SKM-1 (cell line): ENCODE results near the gene SEL1L3.
"Not testable (repeated sequence)": the region's sequence is repeated elsewhere in the genome, so short reads cannot be mapped to it uniquely, and the experiment has no call there.

Experiments used
- DNase-seq: peaks from one replicate; lab custom pipeline; 2025; ENCODE audit not compliant: unreplicated experiment; lab: John Stamatoyannopoulos, UW

The SEL1L3 gene

GRCh38 chr4:25862411-25863346, at the start of gene SEL1L3:
Gene SEL1L3, minus strand, starts transcription at chr4:25862988. Its CDS starts 152 bp downstream, at chr4:25862836.
- no peak for DNase-seq

- no peak for DNase-seq
Observed at GRCh38 chr4:25911356-25911755, 48.6 kb upstream of the SEL1L3 start.

GRCh38 chr4:25908491-25908901, 45.7 kb upstream of the SEL1L3 start:
- no peak for DNase-seq

GRCh38 chr4:25906113-25906512, 43.3 kb upstream of the SEL1L3 start:
- DNase-seq, result not testable (repeated sequence)

- no peak for DNase-seq
Observed at GRCh38 chr4:25905371-25905770, 42.6 kb upstream of the SEL1L3 start.

GRCh38 chr4:25904748-25905082, 41.9 kb upstream of the SEL1L3 start:
- DNase-seq, result no peak

- no peak for DNase-seq
Observed at GRCh38 chr4:25903900-25904747, 41.3 kb upstream of the SEL1L3 start.

GRCh38 chr4:25901030-25901430, 38.2 kb upstream of the SEL1L3 start:
- DNase-seq, result no peak

GRCh38 chr4:25900310-25900709, 37.5 kb upstream of the SEL1L3 start:
- no peak for DNase-seq

GRCh38 chr4:25896776-25897539, 34.2 kb upstream of the SEL1L3 start:
- DNase-seq, result no peak

- DNase-seq, result no peak
Observed at GRCh38 chr4:25892796-25893195, 30.0 kb upstream of the SEL1L3 start.

- no peak for DNase-seq
Observed at GRCh38 chr4:25890571-25891485, 28.0 kb upstream of the SEL1L3 start.

GRCh38 chr4:25889589-25890503, 27.1 kb upstream of the SEL1L3 start:
- no peak for DNase-seq

- no peak for DNase-seq
Observed at GRCh38 chr4:25888781-25889180, 26.0 kb upstream of the SEL1L3 start.

GRCh38 chr4:25884031-25884782, 21.4 kb upstream of the SEL1L3 start:
- DNase-seq, result no peak

- no peak for DNase-seq
Observed at GRCh38 chr4:25883565-25883964, 20.8 kb upstream of the SEL1L3 start.

GRCh38 chr4:25882226-25882625, 19.4 kb upstream of the SEL1L3 start:
- no peak for DNase-seq

- peak; percentile 19 for DNase-seq
Observed at GRCh38 chr4:25881193-25881592, 18.4 kb upstream of the SEL1L3 start.
